HG02973 (cell line): ENCODE measurements around the gene CRTAP.
"Not testable (repeated sequence)": the region's sequence is repeated elsewhere in the genome, so short reads cannot be mapped to it uniquely, and the experiment has no call there.

Experiments used
- ATAC-seq: cut with Tn5 transposase; IDR thresholded peaks from one replicate; pipeline ENCODE4 v1.9.1; 2021; ENCODE audit warnings: moderate library complexity; ENCODE audit not compliant: unreplicated experiment

Gene CRTAP

DNA sequence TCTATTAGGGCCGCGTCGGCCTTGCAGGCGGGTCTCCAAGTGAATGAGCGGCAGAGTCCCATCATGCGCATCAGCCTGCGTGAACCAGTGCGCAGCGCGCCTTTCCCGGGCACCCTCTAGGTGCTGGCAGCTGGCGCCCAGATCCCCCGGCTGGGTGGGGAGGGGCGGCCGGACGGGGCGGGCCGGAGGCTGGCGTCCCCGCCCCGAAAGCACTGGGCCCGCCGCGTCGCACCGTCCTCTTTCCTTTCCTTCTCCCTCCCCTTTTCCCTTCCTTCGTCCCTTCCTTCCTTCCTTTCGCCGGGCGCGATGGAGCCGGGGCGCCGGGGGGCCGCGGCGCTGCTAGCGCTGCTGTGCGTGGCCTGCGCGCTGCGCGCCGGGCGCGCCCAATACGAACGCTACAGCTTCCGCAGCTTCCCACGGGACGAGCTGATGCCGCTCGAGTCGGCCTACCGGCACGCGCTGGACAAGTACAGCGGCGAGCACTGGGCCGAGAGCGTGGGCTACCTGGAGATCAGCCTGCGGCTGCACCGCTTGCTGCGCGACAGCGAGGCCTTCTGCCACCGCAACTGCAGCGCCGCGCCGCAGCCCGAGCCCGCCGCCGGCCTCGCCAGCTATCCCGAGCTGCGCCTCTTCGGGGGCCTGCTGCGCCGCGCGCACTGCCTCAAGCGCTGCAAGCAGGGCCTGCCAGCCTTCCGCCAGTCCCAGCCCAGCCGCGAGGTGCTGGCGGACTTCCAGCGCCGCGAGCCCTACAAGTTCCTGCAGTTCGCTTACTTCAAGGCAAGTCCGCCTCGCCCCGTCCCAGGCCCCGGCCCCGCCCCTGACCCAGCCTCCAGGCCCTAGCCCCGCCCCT, at the start of gene CRTAP:
CRTAP (plus strand) TSS at position 243 of the 850 bp plus-strand sequence; CDS start at position 307, 64 bp downstream.
- ATAC-seq: peak; percentile 83

DNA sequence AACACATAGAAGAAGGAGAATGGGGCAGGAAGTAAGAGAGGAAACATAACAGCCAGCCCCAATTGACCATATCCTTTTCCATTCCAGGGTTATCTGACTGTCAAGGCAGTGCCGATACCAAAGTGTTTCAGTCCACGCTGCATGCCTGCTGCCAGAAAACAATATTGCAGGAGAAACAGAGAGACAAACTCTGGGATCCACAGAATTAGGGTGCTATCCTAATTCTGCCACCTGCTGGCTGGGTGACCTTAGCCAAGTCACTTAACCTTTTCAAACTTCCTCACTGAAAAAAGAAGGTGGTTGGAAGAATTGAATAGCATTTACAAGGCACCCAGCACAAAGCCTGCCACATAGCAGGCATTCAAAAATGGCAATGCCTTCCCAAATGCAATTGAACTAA, 48.9 kb upstream of the CRTAP start:
- no peak for ATAC-seq

DNA sequence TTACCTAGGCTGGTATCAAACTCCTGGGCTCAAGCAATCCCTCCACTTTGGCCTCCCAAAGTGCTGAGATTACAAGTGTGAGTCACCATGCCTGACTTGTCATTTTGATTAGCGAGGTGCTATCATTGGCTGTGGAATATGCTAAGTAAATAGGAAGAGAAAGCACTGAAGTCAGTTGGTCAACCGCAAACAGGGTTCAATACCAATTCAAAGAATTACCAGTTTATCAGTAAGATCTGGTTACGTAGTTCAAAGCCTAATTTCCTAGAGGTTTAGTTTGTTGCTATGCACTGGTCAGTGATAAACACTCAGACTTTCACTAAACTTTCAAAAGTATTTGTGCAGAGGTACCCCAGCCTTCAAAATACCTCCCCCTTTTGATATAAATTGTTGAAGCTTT, 46.3 kb upstream of the CRTAP start:
- ATAC-seq: no peak

DNA sequence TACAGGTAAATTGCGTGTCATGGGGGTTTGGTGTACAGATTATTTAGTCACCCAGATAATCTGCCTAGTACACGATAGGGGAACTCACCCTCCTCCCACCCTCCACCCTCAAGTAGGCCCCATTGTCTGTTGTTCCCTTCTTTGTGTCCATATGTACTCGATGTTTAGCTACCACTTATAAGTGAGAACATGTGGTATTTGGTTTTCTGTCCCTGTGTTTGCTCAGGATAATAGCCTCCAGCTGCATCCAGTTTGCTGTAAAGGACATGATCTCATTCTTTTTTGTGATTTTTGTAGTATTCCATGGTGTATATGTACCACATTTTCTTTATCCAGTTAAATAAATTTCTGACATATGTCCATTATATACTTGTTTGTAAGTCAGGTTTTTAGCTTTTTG, 44.0 kb upstream of the CRTAP start:
- ATAC-seq: not testable (repeated sequence)

DNA sequence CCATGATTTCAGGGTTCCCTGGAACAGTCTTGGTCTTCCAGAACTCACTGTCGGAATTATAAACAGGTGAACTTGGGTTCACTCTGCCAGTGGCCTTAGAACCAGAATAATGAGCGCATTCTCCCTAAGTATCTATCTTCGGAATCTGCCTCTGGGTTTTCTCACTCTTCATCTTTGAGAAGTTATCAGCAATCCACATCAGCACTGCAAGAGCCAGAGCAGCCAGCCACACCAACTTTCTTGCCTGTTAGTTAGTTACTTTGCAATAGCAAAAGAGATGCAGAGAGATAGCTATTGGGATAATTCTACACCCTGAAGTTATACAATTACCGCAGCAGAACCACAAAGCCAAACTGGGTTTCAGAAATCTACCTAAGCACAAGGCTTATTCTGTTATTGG, 42.6 kb upstream of the CRTAP start:
- no peak for ATAC-seq

DNA sequence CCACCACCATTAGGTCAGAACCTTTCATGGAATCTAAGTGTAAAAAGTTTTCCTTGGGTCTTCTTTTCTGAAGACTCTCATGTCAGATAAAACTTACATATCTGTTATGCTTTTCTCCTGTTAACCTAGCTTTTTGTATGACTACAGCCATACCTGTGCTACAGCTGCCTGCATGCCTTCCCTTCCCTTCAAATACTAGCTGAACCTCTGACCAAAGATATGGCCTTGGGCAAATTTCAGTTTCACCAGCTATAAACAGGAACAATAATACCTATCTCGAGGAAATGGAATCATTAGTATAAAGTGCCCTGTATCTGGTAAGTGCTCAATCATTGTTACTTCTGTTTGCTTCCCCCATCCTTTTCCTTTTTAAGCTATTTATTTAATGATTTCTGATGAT, 41.9 kb upstream of the CRTAP start:
- ATAC-seq: no peak

DNA sequence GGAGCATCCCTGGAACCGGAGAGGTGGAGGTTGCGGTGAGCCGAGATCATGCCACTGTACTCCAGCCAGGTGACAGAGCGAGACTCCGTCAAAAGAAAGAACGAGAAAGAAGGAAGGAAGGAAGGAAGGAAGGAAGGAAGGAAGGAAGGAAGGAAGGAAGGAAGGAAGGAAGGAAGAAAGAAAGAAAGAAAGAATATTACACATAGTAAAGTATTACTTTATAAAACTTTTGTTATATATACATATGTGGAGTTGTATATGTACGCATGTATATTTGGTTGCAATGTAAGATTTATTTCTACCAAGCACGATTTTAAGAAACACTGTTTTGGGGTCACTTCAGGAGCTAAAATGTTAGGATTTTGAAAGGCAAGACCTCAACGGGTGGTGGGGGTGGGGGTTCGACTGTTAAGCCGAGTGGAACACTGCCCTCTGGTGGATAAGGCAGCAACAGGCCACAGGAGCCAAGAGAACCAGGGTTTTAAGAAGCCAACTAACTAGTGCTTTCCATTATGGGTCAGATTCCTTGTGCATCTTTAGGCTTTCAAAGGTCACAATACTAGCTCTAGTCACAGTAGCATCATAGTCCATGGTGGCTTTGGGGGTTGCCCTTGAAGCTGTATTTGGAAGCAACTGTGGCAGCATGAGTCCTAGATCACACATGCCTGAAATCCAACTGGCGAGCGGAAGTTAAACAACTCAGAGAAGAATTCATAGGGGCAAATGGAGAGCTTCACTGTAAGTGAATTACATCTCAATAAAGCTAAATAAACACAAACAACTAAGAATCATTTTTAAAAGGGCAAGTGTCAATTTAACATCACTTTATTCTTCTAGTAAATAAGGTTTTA, 39.4 kb upstream of the CRTAP start:
- no peak for ATAC-seq

DNA sequence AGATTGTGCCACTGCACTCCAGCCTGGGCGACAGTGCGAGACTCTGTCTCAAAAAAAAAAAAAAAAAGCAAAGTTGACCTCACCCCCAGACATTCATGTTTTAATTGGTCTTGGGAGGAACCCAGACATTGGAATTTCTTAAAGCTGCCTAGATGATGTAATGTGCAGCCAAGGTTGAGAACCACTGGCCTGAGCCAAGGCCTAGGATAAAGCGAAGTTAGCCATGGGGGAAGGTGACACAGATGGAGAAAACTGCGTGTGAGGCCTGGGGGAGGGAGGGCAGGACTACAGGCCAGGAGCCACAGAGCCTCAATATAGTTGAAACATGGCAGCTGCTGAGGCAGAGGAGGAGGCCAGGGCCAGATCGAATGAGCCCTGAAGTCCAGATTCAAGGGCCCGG, 37.8 kb upstream of the CRTAP start:
- ATAC-seq: no peak

DNA sequence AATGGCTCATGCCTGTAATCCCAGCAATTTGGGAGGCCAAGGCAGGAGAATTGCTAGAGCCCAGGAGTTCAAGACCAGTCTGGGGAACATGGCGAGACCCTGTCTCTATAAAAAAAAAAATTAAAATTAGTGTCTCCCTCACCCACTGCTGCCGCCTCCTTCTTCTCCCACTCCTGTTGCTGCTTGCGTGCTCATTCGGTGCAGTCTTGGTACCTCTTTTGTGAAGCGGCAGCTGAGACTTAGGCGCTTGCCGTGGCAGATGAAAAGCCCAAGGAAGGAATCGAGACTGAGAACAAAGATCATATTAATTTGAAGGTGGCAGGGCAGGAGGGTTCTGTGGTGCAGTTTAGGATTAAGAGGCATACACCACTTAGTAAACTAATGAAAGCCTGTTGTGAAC, 36.9 kb upstream of the CRTAP start:
- ATAC-seq: no peak

DNA sequence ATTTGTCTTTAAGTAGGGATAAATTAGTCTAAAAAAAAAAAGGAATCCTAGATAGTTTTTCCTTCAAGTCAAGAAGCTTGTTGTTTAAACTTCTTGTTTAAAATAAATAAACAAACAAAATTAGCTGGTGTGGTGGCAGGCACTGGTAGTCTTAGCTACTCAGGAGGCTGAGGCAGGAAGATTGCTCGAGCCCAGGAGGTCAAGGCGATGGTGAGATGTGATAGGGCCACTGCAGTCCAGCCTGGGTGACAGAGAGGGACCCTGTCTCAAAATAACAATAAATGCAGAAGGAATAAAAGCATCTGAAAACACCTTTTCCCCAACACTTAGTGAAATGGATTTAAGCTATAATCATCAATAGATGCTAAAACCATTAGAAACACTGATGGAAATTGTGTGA, 35.8 kb upstream of the CRTAP start:
- no peak for ATAC-seq

DNA sequence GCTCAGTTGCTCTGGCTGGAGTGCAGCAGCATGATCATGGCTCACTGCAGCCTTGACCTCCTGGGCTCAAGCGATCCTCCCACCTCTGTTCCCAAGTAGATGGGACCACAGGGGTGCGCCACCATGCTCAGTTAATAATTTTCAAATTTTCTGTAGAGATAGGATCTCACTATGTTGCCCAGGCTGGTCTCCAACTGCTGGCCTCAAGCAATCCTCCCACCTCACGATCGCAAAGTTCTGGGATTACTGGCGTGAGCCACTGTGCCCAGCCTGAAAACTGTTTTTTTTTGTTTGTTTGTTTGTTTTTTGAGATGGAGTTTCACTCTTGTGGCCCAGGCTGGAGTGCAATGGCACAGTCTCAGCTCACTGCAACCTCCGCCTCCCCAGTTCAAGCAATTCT, 34.0 kb upstream of the CRTAP start:
- ATAC-seq: not testable (repeated sequence)

DNA sequence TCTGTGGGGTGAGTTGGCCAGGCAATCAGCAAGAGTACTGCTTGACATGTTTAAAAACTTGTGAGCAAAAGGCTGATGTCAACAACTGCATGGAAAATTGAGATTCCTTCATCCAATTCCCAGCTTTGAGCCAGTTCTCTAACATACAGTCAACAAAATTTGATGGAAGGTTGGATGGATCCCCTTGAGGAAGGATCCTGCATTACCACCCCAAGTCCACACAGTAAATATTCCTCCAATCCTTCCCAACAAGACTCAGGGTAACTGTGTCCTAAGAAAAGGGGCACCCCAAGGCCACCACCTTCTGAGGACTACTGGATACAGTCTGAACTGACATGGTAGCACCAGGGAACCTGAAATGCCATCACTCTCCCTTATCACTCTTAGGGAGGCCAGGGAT, 32.0 kb upstream of the CRTAP start:
- no peak for ATAC-seq

DNA sequence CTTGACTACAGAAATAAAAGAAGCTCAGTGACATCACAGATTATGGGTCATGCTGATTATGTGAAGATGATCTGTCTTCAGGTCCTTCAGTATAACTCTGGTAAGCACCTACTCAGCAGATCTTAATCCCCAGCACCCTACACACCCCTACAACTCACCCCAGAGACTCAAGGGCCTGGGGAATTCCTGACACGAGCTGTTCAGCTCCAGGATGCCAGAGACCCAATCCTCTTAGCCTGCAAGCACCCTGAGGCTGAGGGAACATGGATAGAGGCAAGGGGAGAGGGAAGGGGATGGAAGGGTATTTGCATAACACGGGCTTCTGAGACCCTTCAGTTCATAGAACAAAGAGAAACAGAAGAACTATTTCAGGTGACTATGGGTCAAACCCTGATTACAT, 29.9 kb upstream of the CRTAP start:
- no peak for ATAC-seq

DNA sequence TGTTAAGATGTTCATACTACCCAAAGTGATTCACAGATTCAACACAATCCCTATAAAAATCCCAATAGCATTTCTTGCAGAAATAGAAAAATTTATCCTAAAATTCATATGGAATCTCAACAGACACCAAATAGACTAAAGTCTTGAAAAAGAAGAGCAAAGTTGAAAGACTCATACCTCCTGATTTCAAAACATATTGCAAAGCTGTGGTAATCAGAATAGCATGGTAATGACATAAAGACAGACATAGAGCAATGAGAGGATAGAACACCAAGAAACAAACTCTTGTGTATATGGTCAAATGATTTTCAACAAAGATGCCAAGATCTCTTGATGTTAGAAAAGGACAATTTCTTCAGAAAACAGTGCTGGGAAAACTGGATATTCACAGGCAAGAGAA, 25.1 kb upstream of the CRTAP start:
- no peak for ATAC-seq

DNA sequence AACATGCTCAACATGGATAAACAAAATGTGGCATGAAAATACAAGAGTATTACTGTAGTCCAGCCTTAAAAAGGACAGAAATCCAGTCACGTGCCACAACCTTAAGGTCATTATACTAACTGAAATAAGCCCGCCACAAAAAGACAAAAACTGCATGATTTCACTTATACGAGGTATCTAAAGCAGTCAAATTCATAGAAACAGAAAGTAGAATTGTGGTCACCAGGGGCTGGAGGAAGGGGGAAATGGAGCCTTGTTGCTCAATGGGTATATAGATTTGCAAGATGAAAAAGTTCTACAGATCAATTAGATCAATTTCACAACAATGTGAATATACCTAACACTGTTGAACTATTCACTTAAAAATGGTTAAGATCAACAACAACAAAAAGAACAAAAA, 24.3 kb upstream of the CRTAP start:
- ATAC-seq: peak; percentile 82

DNA sequence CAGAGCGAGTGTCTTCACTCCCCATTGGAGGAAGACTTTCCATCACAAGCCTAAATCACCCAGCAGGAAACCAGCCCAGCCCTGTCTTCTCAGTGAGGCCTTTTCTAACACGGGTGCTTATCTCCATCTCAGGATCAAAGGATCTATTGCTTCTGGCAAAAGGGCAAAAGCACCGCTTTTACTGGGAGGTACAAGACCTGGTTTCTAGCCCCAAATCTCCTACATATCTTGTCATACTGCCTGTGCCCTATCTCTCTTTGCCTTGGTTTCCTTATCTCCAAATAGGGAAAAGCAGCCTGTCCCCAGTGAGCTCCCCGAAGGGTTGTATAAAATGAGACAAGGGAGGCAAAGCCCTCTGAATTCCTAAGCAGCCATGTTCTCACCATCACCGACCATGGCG, 22.1 kb upstream of the CRTAP start:
- ATAC-seq: no peak

DNA sequence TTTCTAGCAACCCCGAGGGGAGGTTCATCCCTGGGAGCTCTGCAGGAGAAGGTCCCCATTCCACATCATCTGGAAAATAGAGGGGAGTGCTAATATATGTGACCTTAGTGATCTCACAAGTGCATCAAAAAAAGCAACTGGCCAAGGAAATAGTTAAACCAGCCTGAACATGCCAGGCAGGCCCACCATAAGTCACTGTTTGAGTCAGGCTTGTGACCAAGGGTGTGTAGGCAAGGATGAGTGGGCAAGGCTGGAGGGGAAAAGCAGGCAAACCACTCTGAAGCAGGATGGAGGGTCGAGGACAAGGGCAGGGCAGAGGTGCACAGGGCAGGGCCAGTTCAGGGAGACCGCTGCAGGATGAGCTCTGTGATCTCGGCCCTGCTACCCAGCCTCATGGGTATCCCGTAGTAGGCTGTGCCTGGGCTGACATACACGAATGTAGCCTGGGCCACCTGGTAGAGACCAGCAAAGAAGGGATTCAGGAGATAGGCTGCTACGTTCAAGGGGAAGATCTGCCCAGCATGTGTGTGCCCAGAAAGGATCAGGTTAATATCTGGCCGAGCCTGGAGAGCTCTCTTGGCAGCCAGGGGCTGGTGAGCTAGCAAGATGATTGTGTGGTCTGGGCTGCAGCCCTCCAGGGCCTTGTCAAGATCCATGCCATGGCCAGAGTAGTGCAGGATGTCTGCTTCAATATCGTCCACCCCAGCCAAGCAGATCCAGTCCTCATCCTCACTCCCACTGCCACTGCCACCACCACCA, 21.1 kb upstream of the CRTAP start:
- ATAC-seq: no peak

DNA sequence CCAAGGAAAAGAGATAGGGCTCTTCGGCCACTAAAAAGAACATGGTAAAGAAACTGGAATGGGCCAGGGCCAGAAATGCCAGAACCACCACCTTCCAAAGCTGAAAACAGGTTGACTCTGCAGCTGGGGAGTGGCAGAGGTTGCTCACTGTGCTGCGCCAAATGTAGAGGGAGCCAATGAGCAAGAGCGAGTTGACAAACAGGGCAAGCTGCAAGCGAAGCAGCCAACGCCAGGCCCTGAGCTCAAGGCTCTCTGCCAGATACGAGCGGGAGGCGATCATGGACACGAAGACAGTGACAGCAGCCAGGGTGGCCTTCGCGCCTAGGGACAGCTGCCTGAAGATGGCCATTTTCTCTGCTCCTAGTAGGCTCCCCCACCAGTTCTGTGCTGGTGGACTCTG, 20.0 kb upstream of the CRTAP start:
- ATAC-seq: no peak

DNA sequence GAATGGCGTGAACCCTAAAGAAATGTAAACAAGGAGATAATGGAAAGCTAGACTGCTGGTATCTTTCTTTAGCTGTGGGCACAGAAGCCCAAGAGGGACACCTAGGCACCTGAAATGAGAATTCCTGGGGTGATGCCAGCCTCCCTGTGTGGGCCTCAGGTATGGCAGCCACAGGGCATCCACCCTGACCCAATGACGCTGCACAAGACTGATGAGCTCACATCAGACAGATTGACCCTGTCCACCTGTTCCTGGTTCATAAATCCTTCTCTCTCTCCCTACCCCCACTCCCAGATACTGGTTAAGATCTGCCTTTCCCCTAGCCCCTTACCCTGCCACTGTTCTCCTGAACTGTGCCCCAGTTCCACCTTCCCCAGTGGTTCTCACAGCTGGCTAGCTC, 18.4 kb upstream of the CRTAP start:
- ATAC-seq: no peak

DNA sequence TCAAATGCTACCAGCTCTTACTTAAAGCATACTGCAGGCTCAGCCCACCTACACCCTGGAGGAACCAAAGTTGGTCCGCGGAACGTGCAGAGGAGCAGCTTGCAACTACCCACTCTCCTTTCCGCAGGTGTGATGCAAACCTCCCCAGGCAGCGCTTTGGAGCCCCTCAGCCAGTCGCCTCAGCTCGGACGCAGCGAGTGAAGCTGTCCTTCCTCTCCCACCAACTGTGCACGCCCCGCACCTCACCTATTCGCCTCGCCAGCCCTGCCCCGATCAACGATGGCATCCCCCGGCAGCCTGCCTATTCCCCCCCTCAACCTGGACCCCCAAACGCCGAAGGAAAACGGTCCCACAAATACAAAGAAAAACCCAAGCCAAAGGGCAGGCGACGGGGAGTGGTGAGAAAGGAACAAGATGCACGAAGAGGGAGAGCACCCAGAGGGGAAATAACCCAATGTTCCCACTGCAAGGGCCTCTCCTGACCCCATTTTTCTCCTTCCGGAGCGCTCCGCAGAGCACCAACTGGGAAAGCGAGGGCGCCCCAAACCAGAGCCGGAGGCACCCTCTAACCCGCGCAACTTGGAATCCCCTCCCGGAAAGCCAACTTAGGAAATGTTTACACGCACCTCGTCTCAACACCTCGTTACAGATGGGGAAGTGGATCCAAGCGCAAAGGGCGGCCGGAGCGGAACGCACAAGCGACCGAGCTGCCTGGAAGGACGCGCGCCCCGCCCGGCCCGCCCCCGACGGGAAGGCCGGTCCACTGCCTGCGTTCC, 17.5 kb upstream of the CRTAP start:
- peak; percentile 42 for ATAC-seq
